Fibroblast of lung (primary cell): ENCODE data around the gene TTF2.

ENCODE experiments used
- CTCF ChIP-seq, 2 donors: IDR thresholded peaks in 1 of 2; conservative IDR thresholded peaks in 1 of 2; 1 replicate in 1 of 2; 2 replicates in 1 of 2; pipeline ENCODE4 v1.5.1; 2011 to 2012; ENCODE audit warnings: low read length in 2 of 2, control low read depth in 1 of 2, inconsistent platforms in 1 of 2, low read depth in 1 of 2, mild to moderate bottlenecking in 1 of 2
- EZH2 ChIP-seq: IDR thresholded peaks from 2 replicates; pipeline ENCODE4 v1.5.1; 2012; ENCODE audit warnings: low read length, control low read depth, mild to moderate bottlenecking; ENCODE audit errors: missing control alignments

DNA sequence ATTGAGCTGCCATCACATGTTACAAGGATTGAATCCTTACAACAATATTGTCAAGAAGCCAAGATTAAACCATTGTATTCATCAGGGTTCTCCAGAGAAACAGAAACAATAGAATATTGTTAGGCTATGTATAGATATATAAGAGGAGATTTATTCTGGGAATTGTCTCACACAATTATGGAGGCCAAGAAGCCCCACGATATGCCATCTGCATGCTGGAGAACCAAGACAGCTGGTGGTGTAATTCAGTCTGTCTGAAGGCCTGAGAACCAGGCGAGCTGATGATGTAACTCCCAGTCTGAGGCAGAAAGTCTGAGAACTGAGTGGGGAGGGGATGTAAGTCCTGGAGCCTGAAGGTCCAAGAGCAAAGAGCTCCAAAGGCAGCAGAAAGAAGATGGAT, 14.5 kb upstream of the TTF2 start:
- TF ChIP-seq CTCF (conservative IDR thresholded peaks at IDR 0.05 in 1 of 2, IDR thresholded peaks at IDR 0.05 in 1 of 2; ENCODE audit: low read depth in 1 of 2, low read length in 2 of 2) (no peak), EZH2 (no peak)
